ENCODE measurements around the gene FANCC. TPM values are rescaled to one million over a fixed set of nuclear protein-coding genes. Genes with fewer than 3 reads are reported as not detected.
"Not testable (repeated sequence)": the region's sequence is repeated elsewhere in the genome, so short reads cannot be mapped to it uniquely, and the experiment has no call there.

Gene FANCC
- total RNA-seq, 1 donor, result 3.8 TPM

DNA sequence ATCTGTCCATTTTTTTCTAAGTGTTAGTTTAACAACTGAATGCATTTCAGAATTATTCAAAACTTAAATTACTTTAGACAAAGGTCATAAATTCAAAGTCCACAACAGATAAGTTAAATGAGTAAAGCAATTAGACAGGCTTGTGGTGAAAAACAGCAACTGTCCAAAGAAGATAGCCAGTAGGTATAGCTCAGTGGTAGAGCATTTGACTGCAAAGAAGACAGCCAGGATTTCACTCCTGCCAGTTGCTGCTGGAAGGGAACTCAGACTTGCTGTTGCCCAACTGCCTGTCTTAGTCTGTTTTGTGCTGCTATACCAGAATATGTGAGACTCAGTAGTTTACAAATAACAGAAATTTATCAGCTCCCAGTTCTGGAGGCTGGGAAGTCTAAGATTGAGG lies 10.0 kb downstream of the FANCC start:
- Histone ChIP-seq H3K27me3 (ENCODE audit: insufficient read depth, low read length) (no peaks in the 10 kb centered on the region), H3K9me3 (ENCODE audit: low read depth, low read length) (no peaks in the 10 kb centered on the region), H3K4me1 (ENCODE audit: insufficient read depth, low read length) (no peaks in the 10 kb centered on the region), H3K4me3 (ENCODE audit: low read length) (no peak overlapping the region)

DNA sequence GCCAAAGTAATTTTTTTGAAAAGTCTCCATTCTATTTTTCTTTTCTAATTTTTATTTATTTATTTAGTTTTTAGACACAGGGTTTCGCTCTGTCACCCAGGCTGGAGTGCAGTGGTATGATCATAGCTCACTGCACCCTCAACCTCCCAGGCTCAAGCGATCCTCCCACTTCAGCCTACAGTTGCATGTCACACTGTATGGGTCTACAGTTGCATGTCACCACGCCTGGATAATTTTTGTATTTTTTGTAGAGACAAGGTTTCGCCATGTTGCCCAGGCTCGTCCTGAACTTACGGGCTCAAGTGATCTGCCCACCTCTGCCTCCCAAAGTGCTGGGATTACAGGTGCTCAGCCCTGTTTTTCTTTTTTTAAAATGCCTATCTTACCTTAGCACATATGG lies 10.7 kb downstream of the FANCC start:
- no peaks in the 10 kb centered on the region for H3K4me1 ChIP-seq (ENCODE audit: insufficient read depth, low read length)
- no peak overlapping the region for H3K4me3 ChIP-seq (ENCODE audit: low read length)
- H3K9me3 ChIP-seq (ENCODE audit: low read depth, low read length), result no peaks in the 10 kb centered on the region
- no peaks in the 10 kb centered on the region for H3K27me3 ChIP-seq (ENCODE audit: insufficient read depth, low read length)

DNA sequence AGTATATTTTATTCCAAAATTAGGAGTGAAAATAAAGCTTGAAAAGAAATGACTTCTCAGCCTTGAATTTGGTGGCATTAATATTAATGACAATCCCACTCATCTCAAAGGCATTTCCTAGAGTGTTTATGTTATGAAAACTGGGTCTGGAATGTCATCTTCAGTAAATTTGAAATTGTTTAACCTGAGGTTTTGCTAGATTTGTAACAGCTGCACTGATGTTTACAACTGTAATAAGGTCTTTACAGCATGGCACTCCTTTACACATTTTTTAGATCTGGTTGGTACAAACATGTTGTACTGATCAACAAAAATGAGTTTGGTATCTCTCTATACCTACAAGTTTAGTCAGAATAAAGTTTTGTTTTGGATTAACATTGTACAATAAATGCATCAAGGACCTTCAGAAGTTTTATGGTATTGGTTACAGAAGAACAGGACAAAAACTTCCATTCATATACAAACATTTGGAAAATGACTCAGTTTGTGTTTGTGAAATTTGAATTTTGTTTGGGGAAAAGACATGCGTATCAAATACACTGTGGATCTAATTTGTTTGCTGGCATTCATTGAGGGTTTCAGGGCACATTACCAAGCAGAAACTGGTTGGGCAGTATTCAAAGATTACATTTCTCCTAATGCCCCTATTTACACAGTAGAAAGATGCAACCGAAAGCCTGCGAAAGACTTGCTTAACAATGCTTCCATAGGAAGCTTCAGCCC lies 11.6 kb downstream of the FANCC start:
- Histone ChIP-seq H3K4me1 (ENCODE audit: insufficient read depth, low read length) (no peaks in the 10 kb centered on the region), H3K9me3 (ENCODE audit: low read depth, low read length) (no peaks in the 10 kb centered on the region), H3K27me3 (ENCODE audit: insufficient read depth, low read length) (no peaks in the 10 kb centered on the region), H3K4me3 (ENCODE audit: low read length) (no peak overlapping the region)

DNA sequence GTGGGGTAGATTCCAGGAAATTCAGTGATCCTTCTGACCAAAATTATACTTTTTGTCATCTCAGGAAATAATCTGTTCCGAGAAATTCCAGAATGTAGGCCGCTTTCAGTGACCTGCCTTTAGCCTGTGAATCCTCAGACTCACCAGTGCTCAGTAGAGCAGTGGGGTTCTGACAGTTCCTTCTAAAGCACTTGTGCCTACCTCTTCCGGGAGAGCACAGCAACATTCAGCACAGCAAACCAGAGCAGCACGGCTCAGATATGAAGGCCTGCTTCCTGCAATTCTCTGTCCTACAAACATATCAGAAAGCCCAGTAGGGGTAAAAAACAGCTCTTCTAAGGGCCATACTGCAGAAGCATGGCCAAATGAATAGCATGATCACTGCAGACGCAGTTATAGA lies 15.0 kb downstream of the FANCC start:
- Histone ChIP-seq H3K4me1 (ENCODE audit: insufficient read depth, low read length) (no peaks in the 10 kb centered on the region), H3K4me3 (ENCODE audit: low read length) (no peak overlapping the region), H3K27me3 (ENCODE audit: insufficient read depth, low read length) (no peaks in the 10 kb centered on the region), H3K9me3 (ENCODE audit: low read depth, low read length) (no peaks in the 10 kb centered on the region)

DNA sequence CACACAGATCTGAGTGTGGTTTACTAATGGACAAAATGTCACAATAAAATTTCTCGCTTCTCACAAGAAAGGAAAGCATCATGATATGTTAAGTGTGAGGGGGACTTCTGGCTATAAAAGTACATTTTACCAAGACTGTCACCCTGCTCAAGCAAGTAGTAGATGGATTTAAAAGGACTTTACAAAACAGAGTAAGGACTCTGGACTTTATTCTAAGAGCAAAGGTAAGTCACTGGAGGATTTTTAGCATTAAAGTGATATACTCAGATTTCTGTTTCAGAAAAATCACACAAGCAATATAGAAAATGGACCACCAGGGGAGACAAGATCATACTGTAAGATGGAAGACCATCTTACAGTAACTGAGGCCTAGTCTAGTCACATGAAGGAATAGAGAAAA lies 19.7 kb downstream of the FANCC start:
- Histone ChIP-seq H3K27me3 (ENCODE audit: insufficient read depth, low read length) (no peaks in the 10 kb centered on the region), H3K4me3 (ENCODE audit: low read length) (no peak overlapping the region), H3K4me1 (ENCODE audit: insufficient read depth, low read length) (no peaks in the 10 kb centered on the region), H3K9me3 (ENCODE audit: low read depth, low read length) (no peaks in the 10 kb centered on the region)

DNA sequence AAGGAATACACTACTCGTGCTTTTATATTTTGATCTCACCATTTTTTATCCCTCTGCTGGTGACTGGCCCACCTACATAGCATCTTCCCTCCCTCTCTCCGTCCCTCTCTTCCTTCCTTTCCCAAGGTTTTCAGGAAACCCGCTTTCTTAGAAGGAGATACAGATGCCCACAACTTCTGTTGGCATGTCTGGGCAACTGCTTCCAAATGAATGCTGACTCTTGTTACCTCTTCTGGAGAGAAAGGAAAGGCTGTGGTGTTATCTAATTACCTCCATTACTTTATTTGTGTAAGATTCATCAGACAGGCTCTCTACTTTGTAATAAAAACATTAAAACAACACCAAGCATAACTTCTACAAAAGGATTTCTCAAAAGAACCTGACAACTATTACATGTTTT lies 20.2 kb downstream of the FANCC start:
- no peaks in the 10 kb centered on the region for H3K9me3 ChIP-seq (ENCODE audit: low read depth, low read length)
- no peaks in the 10 kb centered on the region for H3K27me3 ChIP-seq (ENCODE audit: insufficient read depth, low read length)
- no peak overlapping the region for H3K4me3 ChIP-seq (ENCODE audit: low read length)
- H3K4me1 ChIP-seq (ENCODE audit: insufficient read depth, low read length), result no peaks in the 10 kb centered on the region

DNA sequence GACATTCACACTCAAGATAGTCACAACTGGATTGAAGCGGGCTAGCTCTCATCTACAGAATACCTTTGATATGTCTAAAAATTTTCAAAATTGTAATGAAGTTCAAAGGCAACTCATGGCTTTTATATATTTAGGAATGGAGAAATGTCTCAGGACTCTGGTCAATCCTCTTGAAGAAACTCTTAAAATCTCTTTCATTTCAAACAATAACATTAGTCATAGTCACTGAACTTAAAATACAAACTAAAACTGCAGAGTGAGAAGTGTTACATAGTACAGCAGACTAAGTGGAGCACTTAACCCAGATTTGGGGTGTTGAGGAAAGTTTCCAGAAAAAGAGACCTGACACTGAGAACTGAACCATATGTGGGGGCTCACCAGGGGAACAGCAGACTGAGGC lies 20.7 kb downstream of the FANCC start:
- Histone ChIP-seq H3K4me1 (ENCODE audit: insufficient read depth, low read length) (no peaks in the 10 kb centered on the region), H3K4me3 (ENCODE audit: low read length) (no peak overlapping the region), H3K9me3 (ENCODE audit: low read depth, low read length) (no peaks in the 10 kb centered on the region), H3K27me3 (ENCODE audit: insufficient read depth, low read length) (no peaks in the 10 kb centered on the region)

DNA sequence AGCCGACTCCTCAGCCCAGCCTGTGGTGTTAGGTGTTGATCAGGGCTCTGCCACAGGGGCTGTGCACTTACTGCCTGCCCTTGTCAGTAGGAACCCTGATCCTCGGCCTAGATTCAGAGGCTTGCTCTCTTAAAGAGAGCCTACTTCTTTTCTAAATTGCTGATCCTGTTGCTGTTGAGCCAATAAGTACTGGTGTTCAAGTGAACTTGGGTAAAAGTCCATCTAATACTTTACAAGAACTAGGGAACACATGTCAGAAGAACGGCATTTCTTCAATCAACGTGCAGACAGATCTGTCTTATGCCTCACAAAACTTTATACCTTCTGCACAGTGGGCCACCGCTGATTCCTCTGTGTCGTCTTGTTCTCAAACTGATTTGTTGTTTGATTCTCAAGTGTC lies 24.2 kb downstream of the FANCC start:
- H3K9me3 ChIP-seq (ENCODE audit: low read depth, low read length); H3K4me3 ChIP-seq (ENCODE audit: low read length); H3K4me1 ChIP-seq (ENCODE audit: insufficient read depth, low read length); H3K27me3 ChIP-seq (ENCODE audit: insufficient read depth, low read length): not testable (repeated sequence)

DNA sequence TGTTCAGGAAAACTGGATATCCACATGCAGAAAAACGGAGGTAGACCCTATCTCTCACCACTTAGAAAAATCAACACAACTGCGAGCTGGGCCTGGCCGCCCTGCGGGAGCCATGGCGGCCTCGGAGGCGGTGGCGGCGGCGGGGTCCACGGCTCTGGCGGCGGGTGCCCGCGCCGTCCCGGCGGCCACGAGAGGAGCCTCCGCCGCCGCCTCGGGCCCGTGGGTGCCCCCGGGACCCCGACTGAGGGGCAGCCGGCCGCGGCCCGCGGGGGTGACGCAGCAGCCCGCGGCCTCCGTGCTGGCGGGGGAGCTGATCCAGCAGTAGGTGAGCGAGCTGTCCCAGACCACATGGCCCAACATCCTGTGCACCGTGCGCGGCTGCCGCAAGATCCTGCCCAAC lies 25.3 kb downstream of the FANCC start:
- no peaks in the 10 kb centered on the region for H3K27me3 ChIP-seq (ENCODE audit: insufficient read depth, low read length)
- H3K4me3 ChIP-seq (ENCODE audit: low read length), result no peak overlapping the region
- no peaks in the 10 kb centered on the region for H3K9me3 ChIP-seq (ENCODE audit: low read depth, low read length)
- H3K4me1 ChIP-seq (ENCODE audit: insufficient read depth, low read length), result no peaks in the 10 kb centered on the region

DNA sequence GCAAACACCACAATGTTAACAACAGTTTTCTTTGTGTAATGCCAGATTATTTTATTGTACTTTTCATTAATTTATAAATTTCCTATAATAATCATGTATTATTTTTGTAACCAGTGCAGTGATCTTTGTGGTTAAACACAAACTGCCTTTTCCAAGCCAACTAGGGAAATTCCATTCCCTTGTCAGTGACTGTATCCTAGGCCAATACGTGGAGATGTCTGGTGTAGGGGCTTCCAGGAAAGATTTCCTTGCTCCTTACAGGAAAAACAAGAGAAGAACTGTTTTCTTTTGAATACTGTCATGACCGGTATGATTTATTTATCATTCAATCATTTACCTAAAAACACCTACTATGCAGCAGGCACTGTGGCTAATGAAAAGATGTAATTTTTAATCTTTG lies 31.4 kb downstream of the FANCC start:
- H3K9me3 ChIP-seq (ENCODE audit: low read depth, low read length), result peaks cover 12% of the 10 kb centered on the region
- H3K4me1 ChIP-seq (ENCODE audit: insufficient read depth, low read length), result no peaks in the 10 kb centered on the region
- no peak overlapping the region for H3K4me3 ChIP-seq (ENCODE audit: low read length)
- no peaks in the 10 kb centered on the region for H3K27me3 ChIP-seq (ENCODE audit: insufficient read depth, low read length)

DNA sequence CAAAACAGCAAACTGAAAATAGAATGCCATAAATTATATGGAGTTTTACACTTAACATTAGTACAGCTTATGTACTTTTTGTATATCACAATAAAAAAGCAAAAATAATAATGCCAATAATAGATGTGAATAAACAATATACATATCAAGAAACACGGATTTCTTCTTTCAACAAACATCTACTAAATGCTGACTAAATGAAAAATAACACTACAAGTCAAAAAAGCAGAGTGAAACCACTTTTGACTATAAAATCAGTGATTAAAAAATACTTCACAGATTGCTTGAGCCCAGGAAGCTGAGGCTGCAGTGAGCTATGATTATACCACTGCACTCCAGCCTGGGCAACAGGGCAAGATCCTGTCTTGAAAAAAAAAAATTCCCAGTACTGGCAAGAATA lies 32.2 kb downstream of the FANCC start:
- H3K27me3 ChIP-seq (ENCODE audit: insufficient read depth, low read length), result no peaks in the 10 kb centered on the region
- no peaks in the 10 kb centered on the region for H3K4me1 ChIP-seq (ENCODE audit: insufficient read depth, low read length)
- peaks cover 21% of the 10 kb centered on the region for H3K9me3 ChIP-seq (ENCODE audit: low read depth, low read length)
- no peak overlapping the region for H3K4me3 ChIP-seq (ENCODE audit: low read length)

DNA sequence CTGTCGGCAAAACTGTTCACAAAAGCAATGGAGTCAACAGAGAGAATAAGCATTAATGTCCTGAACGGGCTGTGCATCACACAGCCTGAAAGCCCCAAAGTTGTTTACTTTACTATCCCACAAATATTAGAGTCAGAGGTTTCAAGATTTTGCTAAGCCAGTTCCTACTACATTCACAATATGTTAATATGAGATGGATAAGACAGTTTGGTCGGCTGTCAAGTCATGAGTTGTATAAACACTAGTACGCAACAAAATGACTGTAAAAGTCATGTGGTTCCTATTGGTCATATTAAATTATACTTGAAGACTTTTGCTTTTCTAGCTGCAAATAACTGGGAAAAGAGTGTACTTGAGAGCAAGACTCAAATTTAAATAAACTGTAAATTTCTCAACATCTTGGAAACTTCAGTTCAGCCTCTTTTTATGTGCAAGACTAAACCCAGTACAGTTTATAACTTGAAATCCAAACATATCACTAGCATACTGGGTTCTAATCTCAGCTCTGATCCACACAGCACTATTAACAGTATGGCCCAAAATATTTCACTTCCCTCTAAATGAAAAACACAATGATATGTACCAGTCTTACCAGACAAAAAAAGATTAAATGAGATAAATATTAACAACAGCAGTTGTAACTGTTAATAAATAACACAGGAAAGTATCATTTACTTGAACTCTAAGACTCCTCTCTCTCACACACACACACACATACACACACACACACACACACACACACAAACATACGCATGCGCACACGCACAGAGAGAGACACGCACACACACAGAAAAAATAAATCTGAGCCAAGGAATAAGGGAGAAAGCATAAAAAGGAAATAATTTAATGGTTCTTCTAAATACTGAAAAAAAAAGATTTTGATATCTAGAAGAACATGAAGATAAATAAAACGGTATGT lies 33.1 kb downstream of the FANCC start:
- no peak overlapping the region for H3K4me3 ChIP-seq (ENCODE audit: low read length)
- no peaks in the 10 kb centered on the region for H3K27me3 ChIP-seq (ENCODE audit: insufficient read depth, low read length)
- peaks cover 25% of the 10 kb centered on the region for H3K9me3 ChIP-seq (ENCODE audit: low read depth, low read length)
- no peaks in the 10 kb centered on the region for H3K4me1 ChIP-seq (ENCODE audit: insufficient read depth, low read length)

DNA sequence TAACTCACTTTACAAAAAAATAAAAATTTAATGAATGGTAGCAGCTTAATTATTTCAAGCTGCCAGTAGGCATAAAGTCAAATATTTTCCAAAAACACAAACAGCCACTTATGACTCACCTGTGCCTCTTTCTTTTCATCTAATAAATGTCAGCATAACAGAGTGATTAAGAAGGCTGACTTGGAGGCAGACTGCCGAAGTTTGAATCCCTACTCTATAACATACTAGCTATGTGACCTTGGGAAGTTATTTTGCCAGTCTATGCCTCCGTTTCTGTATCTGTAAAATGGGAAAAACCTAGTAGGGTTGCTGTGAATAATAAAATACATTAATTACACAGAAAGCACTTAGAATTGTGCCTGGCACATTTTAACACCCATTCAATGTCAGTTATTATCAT lies 33.8 kb downstream of the FANCC start:
- H3K4me1 ChIP-seq (ENCODE audit: insufficient read depth, low read length), result no peaks in the 10 kb centered on the region
- no peaks in the 10 kb centered on the region for H3K27me3 ChIP-seq (ENCODE audit: insufficient read depth, low read length)
- peaks cover 25% of the 10 kb centered on the region for H3K9me3 ChIP-seq (ENCODE audit: low read depth, low read length)
- H3K4me3 ChIP-seq (ENCODE audit: low read length), result no peak overlapping the region

DNA sequence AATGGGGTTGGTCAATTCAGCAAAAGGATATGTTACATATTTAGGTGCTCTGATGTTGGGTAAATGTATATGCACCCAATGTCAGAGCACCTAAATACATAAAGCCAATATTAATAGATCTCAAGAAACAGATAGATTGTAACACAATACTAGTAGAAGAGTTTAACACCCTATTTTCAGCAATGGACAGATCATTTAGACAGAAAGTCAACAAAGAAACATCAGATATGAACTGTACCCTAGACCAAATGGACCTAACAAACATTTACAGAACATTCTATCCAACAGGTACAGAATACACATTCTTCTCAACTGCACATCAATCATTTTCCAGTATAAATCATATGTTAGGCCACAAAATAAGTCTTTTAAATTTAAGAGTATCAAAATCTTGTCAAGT lies 35.2 kb downstream of the FANCC start:
- H3K4me3 ChIP-seq (ENCODE audit: low read length), result no peak overlapping the region
- H3K4me1 ChIP-seq (ENCODE audit: insufficient read depth, low read length), result no peaks in the 10 kb centered on the region
- peaks cover 25% of the 10 kb centered on the region for H3K9me3 ChIP-seq (ENCODE audit: low read depth, low read length)
- H3K27me3 ChIP-seq (ENCODE audit: insufficient read depth, low read length), result no peaks in the 10 kb centered on the region

DNA sequence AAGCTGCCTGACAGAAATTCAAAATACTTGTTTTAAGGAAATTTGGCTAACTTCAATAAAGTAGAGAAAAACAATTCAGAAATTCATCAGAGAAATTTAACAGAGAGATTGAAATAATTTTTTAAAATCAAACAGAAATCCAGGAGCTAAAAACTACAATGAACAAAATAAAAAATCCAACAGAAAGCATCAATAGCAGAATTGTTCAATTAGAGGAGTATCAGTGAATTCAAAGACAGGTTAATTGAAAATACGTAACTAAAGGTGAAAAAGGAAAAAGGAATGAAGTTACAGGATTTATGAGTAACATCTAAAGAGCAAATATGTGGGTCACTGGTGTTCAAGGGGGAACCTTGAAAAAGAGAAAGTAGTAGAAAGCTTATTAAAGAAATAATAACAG lies 36.8 kb downstream of the FANCC start:
- Histone ChIP-seq H3K4me3 (ENCODE audit: low read length) (no peak overlapping the region), H3K9me3 (ENCODE audit: low read depth, low read length) (peaks cover 25% of the 10 kb centered on the region), H3K27me3 (ENCODE audit: insufficient read depth, low read length) (no peaks in the 10 kb centered on the region), H3K4me1 (ENCODE audit: insufficient read depth, low read length) (no peaks in the 10 kb centered on the region)

DNA sequence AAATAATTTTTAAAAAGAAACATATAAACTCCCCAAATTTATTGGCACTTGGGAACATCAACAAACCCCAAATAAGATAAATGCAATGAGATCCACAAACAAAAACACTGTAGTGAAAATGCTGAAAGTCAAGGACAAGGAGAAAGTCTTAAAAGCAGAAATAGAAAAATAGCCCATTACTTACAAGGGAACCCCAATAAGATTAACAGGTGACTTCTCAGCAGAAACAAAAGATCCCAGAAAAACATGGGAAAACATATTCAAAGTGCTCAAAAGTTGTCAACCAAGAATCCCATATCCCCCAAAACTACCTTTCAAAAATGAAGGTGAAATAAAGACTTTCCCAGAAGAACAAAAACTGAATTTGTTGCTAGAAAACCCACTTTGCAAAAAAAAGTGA lies 40.0 kb downstream of the FANCC start:
- Histone ChIP-seq H3K4me1 (ENCODE audit: insufficient read depth, low read length) (peaks cover 15% of the 10 kb centered on the region), H3K27me3 (ENCODE audit: insufficient read depth, low read length) (no peaks in the 10 kb centered on the region), H3K4me3 (ENCODE audit: low read length) (no peak overlapping the region), H3K9me3 (ENCODE audit: low read depth, low read length) (peaks cover 25% of the 10 kb centered on the region)
